MM.1S (cell line): ENCODE results near the gene ETDA.

Source experiments
- DNase-seq: peaks from one replicate; pipeline ENCODE4 v3.0.0-alpha.2; 2015
- H2AFZ ChIP-seq: fragments of 300-600 bp; sonication (generic); 2 replicates; pipeline ENCODE4 v1.6.0; 2016; ENCODE audit warnings: antibody characterized with exemption, low read length
- H3F3A ChIP-seq: fragments of 300-600 bp; sonication (generic); 2 replicates; pipeline ENCODE4 v1.6.1; 2016; ENCODE audit warnings: mild to moderate bottlenecking, antibody characterized with exemption, low read length, moderate library complexity, mixed read lengths; ENCODE audit not compliant: insufficient read depth
- H3K27ac ChIP-seq: fragments of 300-600 bp; sonication (generic); 2 replicates; pipeline ENCODE4 v1.5.1; 2016; ENCODE audit warnings: mild to moderate bottlenecking, low read length
- H3K27me3 ChIP-seq: fragments of 300-600 bp; sonication (generic); replicated peaks from 2 replicates; pipeline ENCODE4 v1.6.0; 2016; ENCODE audit warnings: low read length; ENCODE audit not compliant: insufficient read depth
- H3K36me3 ChIP-seq: fragments of 300-600 bp; sonication (generic); replicated peaks from 2 replicates; pipeline ENCODE4 v1.6.1; 2016; ENCODE audit warnings: mild to moderate bottlenecking, low read length, mixed read lengths; ENCODE audit not compliant: insufficient read depth
- H3K4me1 ChIP-seq: fragments of 300-600 bp; sonication (generic); 2 replicates; pipeline ENCODE4 v1.6.1; 2016; ENCODE audit warnings: low read length, mixed read lengths
- H3K4me2 ChIP-seq: fragments of 300-600 bp; sonication (generic); 2 replicates; pipeline ENCODE4 v1.6.0; 2016; ENCODE audit warnings: low read depth, low read length
- H3K4me3 ChIP-seq: fragments of 300-600 bp; sonication (generic); 2 replicates; pipeline ENCODE4 v1.5.1; 2016; ENCODE audit warnings: low read length, mixed read lengths
- H3K79me2 ChIP-seq: fragments of 300-600 bp; sonication (generic); 2 replicates; pipeline ENCODE4 v1.6.1; 2016; ENCODE audit warnings: mixed run types, low read length, mixed read lengths
- H3K9ac ChIP-seq: fragments of 300-600 bp; sonication (generic); 2 replicates; pipeline ENCODE4 v1.6.1; 2016; ENCODE audit warnings: low read length, mixed read lengths
- H3K9me2 ChIP-seq: fragments of 300-600 bp; sonication (generic); replicated peaks from 2 replicates; pipeline ENCODE4 v1.6.1; 2016; ENCODE audit warnings: mild to moderate bottlenecking, low read length, mixed read lengths; ENCODE audit not compliant: insufficient read depth
- H3K9me3 ChIP-seq: fragments of 300-600 bp; sonication (generic); replicated peaks from 2 replicates; pipeline ENCODE4 v1.6.1; 2016; ENCODE audit warnings: mild to moderate bottlenecking, low read length, mixed read lengths; ENCODE audit not compliant: insufficient read depth
- H4K20me1 ChIP-seq: fragments of 300-600 bp; sonication (generic); 2 replicates; pipeline ENCODE4 v1.6.1; 2016; ENCODE audit warnings: mild to moderate bottlenecking, low read length, moderate library complexity, mixed read lengths; ENCODE audit not compliant: insufficient read depth
- EZH2 ChIP-seq: fragments of 300-600 bp; sonication (generic); optimal IDR thresholded peaks from 2 replicates; pipeline ENCODE3; 2017; ENCODE audit warnings: low read depth, mild to moderate bottlenecking, antibody characterized with exemption, low read length, mixed read lengths
- EZH2phosphoT487 ChIP-seq: fragments of 300-600 bp; sonication (generic); IDR thresholded peaks from 2 replicates; pipeline ENCODE4 v1.6.1; 2018; ENCODE audit warnings: antibody characterized with exemption, low read length
- TF ChIP-seq, protein P1 (sequence below): fragments of 300-600 bp; sonication (generic); IDR thresholded peaks from 2 replicates; pipeline ENCODE4 v1.5.1; 2016; ENCODE audit warnings: antibody characterized with exemption, low read length, mixed read lengths

The ETDA gene

DNA sequence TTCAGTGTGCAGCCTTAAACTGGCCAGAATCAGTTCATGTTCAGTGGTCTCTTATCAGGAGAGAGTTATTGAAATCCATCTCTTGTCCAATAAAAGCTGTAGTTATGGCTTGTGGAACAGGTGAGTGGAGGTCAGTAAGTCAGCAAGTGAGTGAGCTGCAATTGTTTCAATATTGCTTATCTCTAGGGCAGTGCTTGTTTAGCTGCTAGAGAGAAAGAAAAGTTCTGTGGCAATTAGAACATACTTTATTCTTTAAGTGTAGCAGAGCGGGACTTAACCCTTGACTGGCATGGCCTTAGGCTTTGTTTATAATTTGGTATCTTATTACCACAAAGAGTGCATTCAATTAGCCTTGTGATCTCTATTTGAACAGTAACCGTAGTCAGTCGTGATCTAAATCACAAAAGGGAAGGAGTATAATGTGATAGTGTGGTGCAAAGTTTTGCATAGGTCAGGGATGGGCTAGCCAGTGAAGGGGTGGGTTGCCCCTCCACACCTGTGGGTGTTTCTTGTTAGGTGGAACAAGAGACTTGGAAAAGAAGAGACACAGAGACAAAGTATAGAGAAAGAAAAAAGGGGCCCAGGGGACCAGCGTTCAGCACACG is 50.5 kb downstream of the ETDA start:
- no peak overlapping the region for H2AFZ ChIP-seq
- no peaks in the 10 kb centered on the region for H4K20me1 ChIP-seq
- no peak overlapping the region for H3K27ac ChIP-seq
- no peak overlapping the region for H3K4me3 ChIP-seq
- no peak overlapping the region for H3K4me2 ChIP-seq
- no peaks in the 10 kb centered on the region for H3F3A ChIP-seq
- H3K4me1 ChIP-seq = peaks cover under 1% of the 10 kb centered on the region
- no peaks in the 10 kb centered on the region for H3K27me3 ChIP-seq
- no peak overlapping the region for H3K9ac ChIP-seq
- no peaks in the 10 kb centered on the region for H3K9me3 ChIP-seq
- H3K79me2 ChIP-seq = no peaks in the 10 kb centered on the region
- H3K9me2 ChIP-seq = no peaks in the 10 kb centered on the region
- no peaks in the 10 kb centered on the region for H3K36me3 ChIP-seq
- DNase-seq = no peak
- TF ChIP-seq EZH2phosphoT487 (no peak), EZH2 (no peak)
- TF ChIP-seq, protein P1, sequence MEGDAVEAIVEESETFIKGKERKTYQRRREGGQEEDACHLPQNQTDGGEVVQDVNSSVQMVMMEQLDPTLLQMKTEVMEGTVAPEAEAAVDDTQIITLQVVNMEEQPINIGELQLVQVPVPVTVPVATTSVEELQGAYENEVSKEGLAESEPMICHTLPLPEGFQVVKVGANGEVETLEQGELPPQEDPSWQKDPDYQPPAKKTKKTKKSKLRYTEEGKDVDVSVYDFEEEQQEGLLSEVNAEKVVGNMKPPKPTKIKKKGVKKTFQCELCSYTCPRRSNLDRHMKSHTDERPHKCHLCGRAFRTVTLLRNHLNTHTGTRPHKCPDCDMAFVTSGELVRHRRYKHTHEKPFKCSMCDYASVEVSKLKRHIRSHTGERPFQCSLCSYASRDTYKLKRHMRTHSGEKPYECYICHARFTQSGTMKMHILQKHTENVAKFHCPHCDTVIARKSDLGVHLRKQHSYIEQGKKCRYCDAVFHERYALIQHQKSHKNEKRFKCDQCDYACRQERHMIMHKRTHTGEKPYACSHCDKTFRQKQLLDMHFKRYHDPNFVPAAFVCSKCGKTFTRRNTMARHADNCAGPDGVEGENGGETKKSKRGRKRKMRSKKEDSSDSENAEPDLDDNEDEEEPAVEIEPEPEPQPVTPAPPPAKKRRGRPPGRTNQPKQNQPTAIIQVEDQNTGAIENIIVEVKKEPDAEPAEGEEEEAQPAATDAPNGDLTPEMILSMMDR = no peak
